Measurements from ENCODE around the gene GPR152. TPM values are rescaled to one million over a fixed set of nuclear protein-coding genes. Genes with fewer than 3 reads are reported as not detected.

The GPR152 gene
- total RNA-seq, 1 donor from 2014 or later = not detected

DNA sequence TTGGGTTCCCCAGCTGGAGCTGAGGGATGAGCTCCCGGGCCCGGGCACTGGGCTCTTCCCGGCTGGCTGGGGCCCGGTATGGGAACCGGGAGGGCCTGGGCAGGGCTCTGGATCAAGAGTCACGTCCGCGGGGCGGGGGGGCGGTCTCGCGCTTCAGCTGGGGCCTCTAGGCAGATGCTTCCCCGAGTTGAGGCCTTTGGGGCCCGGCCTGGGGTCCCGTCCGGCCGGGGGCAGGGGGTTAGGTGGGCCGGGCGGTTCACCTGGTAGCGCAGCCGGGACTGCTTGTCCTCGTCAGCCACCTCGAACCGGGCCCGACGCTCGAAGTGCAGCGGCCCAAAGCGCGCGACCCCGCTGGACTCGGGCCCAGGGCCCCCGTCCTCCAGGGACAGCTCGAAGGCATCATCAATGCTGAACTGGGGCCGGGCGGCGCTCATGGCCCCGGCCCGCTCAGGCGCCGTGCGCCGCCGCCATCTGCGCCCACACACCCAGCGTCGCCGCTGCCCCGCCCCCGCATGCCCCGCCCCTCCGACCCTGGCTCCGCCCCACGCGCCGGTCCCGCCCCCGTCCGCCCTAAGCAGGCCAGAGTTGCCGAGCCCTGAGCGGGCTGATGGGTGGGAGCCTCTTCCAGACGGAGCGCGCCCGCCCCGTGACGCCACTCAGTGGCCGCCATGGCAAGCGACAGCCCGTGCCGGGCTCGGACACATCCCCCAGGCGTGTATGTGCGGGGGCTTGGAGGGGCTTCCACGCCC lies 16.4 kb upstream of the GPR152 start, which contains the start of gene TMEM134:
Gene TMEM134, minus strand, starts transcription at position 493 of the 749 bp plus-strand sequence. Its CDS starts 59 bp downstream, at position 434.
- Histone ChIP-seq H3K9ac (ENCODE audit: low read length) (peak within 1 kb of the TSS; percentile 89), H2AFZ (ENCODE audit: low read depth, low read length) (peak within 1 kb of the TSS; percentile 81), H3K27ac (ENCODE audit: low read depth, low read length) (peak within 1 kb of the TSS; percentile 57), H3K9me3 (ENCODE audit: insufficient read depth, low read depth, low read length) (no peaks in the 10 kb centered on the region), H3K4me1 (ENCODE audit: insufficient read depth, low read length) (peaks cover 16% of the 10 kb centered on the region), H3K79me2 (ENCODE audit: insufficient read depth, low read length) (peaks cover 9% of the 10 kb centered on the region), H3K4me3 (ENCODE audit: insufficient read depth, low read depth, low read length) (peak within 1 kb of the TSS; percentile 72), H3K27me3 (ENCODE audit: insufficient read depth, low read length) (no peaks in the 10 kb centered on the region), H3K4me2 (ENCODE audit: low read length) (peak within 1 kb of the TSS; percentile 89), H4K20me1 (ENCODE audit: insufficient read depth, low read length) (no peaks in the 10 kb centered on the region), H3K36me3 (ENCODE audit: insufficient read depth, low read length) (no peaks in the 10 kb centered on the region)
- H3K27ac Mint-ChIP-seq (ENCODE audit: unreplicated experiment) = peak within 1 kb of the TSS; percentile 77
- H3K4me3 Mint-ChIP-seq (ENCODE audit: unreplicated experiment) = peak within 1 kb of the TSS; percentile 89
- no peak for FAIRE-seq
- DNase-seq (ENCODE audit: low read depth) = peak; percentile 77
- peaks cover 4% of the 10 kb centered on the region for H3K4me1 Mint-ChIP-seq (ENCODE audit: low read depth, unreplicated experiment)
- no peaks in the 10 kb centered on the region for H3K27me3 Mint-ChIP-seq (ENCODE audit: low read depth, unreplicated experiment)
- peaks cover 3% of the 10 kb centered on the region for H3K36me3 Mint-ChIP-seq (ENCODE audit: low read depth, unreplicated experiment)
- no peaks in the 10 kb centered on the region for H3K9me3 Mint-ChIP-seq (ENCODE audit: unreplicated experiment)
- TF ChIP-seq, protein P1, sequence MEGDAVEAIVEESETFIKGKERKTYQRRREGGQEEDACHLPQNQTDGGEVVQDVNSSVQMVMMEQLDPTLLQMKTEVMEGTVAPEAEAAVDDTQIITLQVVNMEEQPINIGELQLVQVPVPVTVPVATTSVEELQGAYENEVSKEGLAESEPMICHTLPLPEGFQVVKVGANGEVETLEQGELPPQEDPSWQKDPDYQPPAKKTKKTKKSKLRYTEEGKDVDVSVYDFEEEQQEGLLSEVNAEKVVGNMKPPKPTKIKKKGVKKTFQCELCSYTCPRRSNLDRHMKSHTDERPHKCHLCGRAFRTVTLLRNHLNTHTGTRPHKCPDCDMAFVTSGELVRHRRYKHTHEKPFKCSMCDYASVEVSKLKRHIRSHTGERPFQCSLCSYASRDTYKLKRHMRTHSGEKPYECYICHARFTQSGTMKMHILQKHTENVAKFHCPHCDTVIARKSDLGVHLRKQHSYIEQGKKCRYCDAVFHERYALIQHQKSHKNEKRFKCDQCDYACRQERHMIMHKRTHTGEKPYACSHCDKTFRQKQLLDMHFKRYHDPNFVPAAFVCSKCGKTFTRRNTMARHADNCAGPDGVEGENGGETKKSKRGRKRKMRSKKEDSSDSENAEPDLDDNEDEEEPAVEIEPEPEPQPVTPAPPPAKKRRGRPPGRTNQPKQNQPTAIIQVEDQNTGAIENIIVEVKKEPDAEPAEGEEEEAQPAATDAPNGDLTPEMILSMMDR (IDR thresholded peaks at IDR 0.05; ENCODE audit: insufficient read depth, low read depth, low read length) = no peak
- no peak for TF ChIP-seq EZH2 (IDR thresholded peaks at IDR 0.05; ENCODE audit: insufficient read depth, low read length)

DNA sequence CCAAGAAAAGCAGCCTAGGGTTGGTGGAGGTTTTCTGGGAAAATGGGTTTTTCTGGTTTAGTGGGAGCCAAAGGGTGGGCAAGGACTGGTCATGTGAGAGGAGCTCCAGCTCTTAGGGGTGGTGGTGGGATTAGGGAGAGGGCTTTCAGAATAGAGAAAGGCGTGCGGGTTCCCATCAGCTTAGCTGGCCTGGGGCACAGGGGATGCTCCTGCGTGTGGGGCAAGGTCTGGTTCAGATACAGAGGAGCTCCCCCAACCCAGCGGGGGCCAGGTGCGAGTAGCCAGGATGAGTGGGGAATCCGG lies 15.9 kb upstream of the GPR152 start:
- no peak for FAIRE-seq
- Histone ChIP-seq H3K9me3 (ENCODE audit: insufficient read depth, low read depth, low read length) (no peaks in the 10 kb centered on the region), H3K79me2 (ENCODE audit: insufficient read depth, low read length) (peaks cover 9% of the 10 kb centered on the region), H3K27ac (ENCODE audit: low read depth, low read length) (peak overlapping the region; percentile 50), H3K4me1 (ENCODE audit: insufficient read depth, low read length) (peaks cover 16% of the 10 kb centered on the region), H3K36me3 (ENCODE audit: insufficient read depth, low read length) (no peaks in the 10 kb centered on the region), H3K4me2 (ENCODE audit: low read length) (peak overlapping the region; percentile 89), H3K4me3 (ENCODE audit: insufficient read depth, low read depth, low read length) (peak overlapping the region; percentile 72), H3K9ac (ENCODE audit: low read length) (peak overlapping the region; percentile 89), H3K27me3 (ENCODE audit: insufficient read depth, low read length) (no peaks in the 10 kb centered on the region), H4K20me1 (ENCODE audit: insufficient read depth, low read length) (no peaks in the 10 kb centered on the region), H2AFZ (ENCODE audit: low read depth, low read length) (peak overlapping the region; percentile 78)
- peaks cover 4% of the 10 kb centered on the region for H3K4me1 Mint-ChIP-seq (ENCODE audit: low read depth, unreplicated experiment)
- H3K27ac Mint-ChIP-seq (ENCODE audit: unreplicated experiment) = peak overlapping the region; percentile 69
- TF ChIP-seq, protein P1 (IDR thresholded peaks at IDR 0.05; ENCODE audit: insufficient read depth, low read depth, low read length) = no peak
- no peak for TF ChIP-seq EZH2 (IDR thresholded peaks at IDR 0.05; ENCODE audit: insufficient read depth, low read length)
- H3K9me3 Mint-ChIP-seq (ENCODE audit: unreplicated experiment) = no peaks in the 10 kb centered on the region
- peaks cover 5% of the 10 kb centered on the region for H3K36me3 Mint-ChIP-seq (ENCODE audit: low read depth, unreplicated experiment)
- H3K4me3 Mint-ChIP-seq (ENCODE audit: unreplicated experiment) = peak overlapping the region; percentile 89
- DNase-seq (ENCODE audit: low read depth) = no peak
- H3K27me3 Mint-ChIP-seq (ENCODE audit: low read depth, unreplicated experiment) = no peaks in the 10 kb centered on the region

DNA sequence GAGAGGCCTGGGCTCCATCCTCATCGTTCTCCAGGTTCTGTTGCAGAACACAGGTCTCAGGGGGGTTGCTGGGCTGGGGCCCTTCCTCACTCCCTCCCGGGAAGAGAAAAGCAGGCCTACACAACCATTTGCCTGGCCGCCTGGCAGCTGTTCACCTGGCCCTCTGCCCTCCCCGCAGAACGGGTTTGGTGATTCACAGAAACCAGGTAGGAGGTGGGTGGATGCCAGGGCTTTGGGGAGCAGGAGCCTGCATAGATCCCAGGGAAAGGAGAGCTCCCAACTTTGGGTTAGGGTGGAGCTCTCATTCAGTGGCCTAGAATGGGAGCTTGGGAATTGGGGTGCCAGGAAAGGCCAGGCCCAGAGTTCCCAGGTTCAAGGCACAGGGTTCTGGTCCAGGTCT lies 15.5 kb upstream of the GPR152 start:
- Histone ChIP-seq H3K79me2 (ENCODE audit: insufficient read depth, low read length) (peaks cover 9% of the 10 kb centered on the region), H2AFZ (ENCODE audit: low read depth, low read length) (no peak overlapping the region), H3K4me3 (ENCODE audit: insufficient read depth, low read depth, low read length) (peak overlapping the region; percentile 72), H3K36me3 (ENCODE audit: insufficient read depth, low read length) (no peaks in the 10 kb centered on the region), H3K27ac (ENCODE audit: low read depth, low read length) (no peak overlapping the region), H3K9ac (ENCODE audit: low read length) (peak overlapping the region; percentile 89), H4K20me1 (ENCODE audit: insufficient read depth, low read length) (no peaks in the 10 kb centered on the region), H3K4me2 (ENCODE audit: low read length) (peak overlapping the region; percentile 89), H3K27me3 (ENCODE audit: insufficient read depth, low read length) (no peaks in the 10 kb centered on the region), H3K4me1 (ENCODE audit: insufficient read depth, low read length) (peaks cover 16% of the 10 kb centered on the region), H3K9me3 (ENCODE audit: insufficient read depth, low read depth, low read length) (no peaks in the 10 kb centered on the region)
- Mint-ChIP-seq H3K27ac (ENCODE audit: unreplicated experiment) (peak overlapping the region; percentile 69), H3K36me3 (ENCODE audit: low read depth, unreplicated experiment) (peaks cover 5% of the 10 kb centered on the region), H3K9me3 (ENCODE audit: unreplicated experiment) (no peaks in the 10 kb centered on the region), H3K4me3 (ENCODE audit: unreplicated experiment) (peak overlapping the region; percentile 89), H3K4me1 (ENCODE audit: low read depth, unreplicated experiment) (peaks cover 4% of the 10 kb centered on the region), H3K27me3 (ENCODE audit: low read depth, unreplicated experiment) (no peaks in the 10 kb centered on the region)
- peak; percentile 20 for DNase-seq (ENCODE audit: low read depth)
- FAIRE-seq = no peak
- TF ChIP-seq EZH2 (IDR thresholded peaks at IDR 0.05; ENCODE audit: insufficient read depth, low read length) = no peak
- TF ChIP-seq, protein P1 (IDR thresholded peaks at IDR 0.05; ENCODE audit: insufficient read depth, low read depth, low read length) = no peak
